GM19025 (cell line): ENCODE data around the gene ZNF354C.
"Not testable (repeated sequence)": the region's sequence is repeated elsewhere in the genome, so short reads cannot be mapped to it uniquely, and the experiment has no call there.

Experiments used
- ATAC-seq: cut with Tn5 transposase; IDR thresholded peaks from one replicate; pipeline ENCODE4 v1.9.1; 2021; ENCODE audit warnings: mild to moderate bottlenecking, low read depth, moderate library complexity; ENCODE audit not compliant: unreplicated experiment

ZNF354C gene

GRCh38 chr5:179060116-179061008, at the start of gene ZNF354C:
Gene ZNF354C (plus strand): TSS chr5:179060373. CDS start chr5:179062069, 1,696 bp downstream.
- ATAC-seq, result no peak

- ATAC-seq, result no peak
These were observed 36.5 kb upstream of the ZNF354C start, which contains the start of gene ZNF879 for GRCh38 chr5:179023528-179024189. Gene ZNF879 (plus strand): TSS chr5:179023804. CDS start chr5:179025005, 1,201 bp downstream.

- ATAC-seq, result no peak
These were observed 27.1 kb upstream of the ZNF354C start for GRCh38 chr5:179033004-179033580.

GRCh38 chr5:179044765-179045164, 15.4 kb upstream of the ZNF354C start:
- no peak for ATAC-seq

- no peak for ATAC-seq
These were observed 8.4 kb upstream of the ZNF354C start for GRCh38 chr5:179051784-179052183.

GRCh38 chr5:179054036-179054785, 6.0 kb upstream of the ZNF354C start:
- no peak for ATAC-seq

GRCh38 chr5:179054876-179055275, 5.3 kb upstream of the ZNF354C start:
- ATAC-seq, result no peak

- no peak for ATAC-seq
These were observed 4.7 kb upstream of the ZNF354C start for GRCh38 chr5:179055436-179055835.

- ATAC-seq, result no peak
These were observed 4.3 kb upstream of the ZNF354C start for GRCh38 chr5:179055841-179056240.

- ATAC-seq, result no peak
These were observed 852 bp downstream of the ZNF354C start for GRCh38 chr5:179061025-179061424.

GRCh38 chr5:179065703-179066102, 5.5 kb downstream of the ZNF354C start:
- no peak for ATAC-seq

- no peak for ATAC-seq
These were observed 19.2 kb downstream of the ZNF354C start for GRCh38 chr5:179079165-179079987.

- ATAC-seq, result no peak
These were observed 20.6 kb downstream of the ZNF354C start for GRCh38 chr5:179080724-179081123.

GRCh38 chr5:179089502-179089901, 29.3 kb downstream of the ZNF354C start:
- ATAC-seq, result no peak

GRCh38 chr5:179101282-179101681, 41.1 kb downstream of the ZNF354C start:
- not testable (repeated sequence) for ATAC-seq

- ATAC-seq, result no peak
These were observed 50.4 kb downstream of the ZNF354C start for GRCh38 chr5:179110528-179110927.

- ATAC-seq, result no peak
These were observed 51.4 kb downstream of the ZNF354C start for GRCh38 chr5:179111267-179112207.

- no peak for ATAC-seq
These were observed 52.4 kb downstream of the ZNF354C start for GRCh38 chr5:179112469-179113142.
